ENCODE measurements around the gene TTLL10. TPM values are rescaled to one million over a fixed set of nuclear protein-coding genes. Genes with fewer than 3 reads are reported as not detected.

Gene TTLL10
- total and polyA plus RNA-seq, 2 donors from 2014 or later = 1.5 TPM; not detected in 1

DNA sequence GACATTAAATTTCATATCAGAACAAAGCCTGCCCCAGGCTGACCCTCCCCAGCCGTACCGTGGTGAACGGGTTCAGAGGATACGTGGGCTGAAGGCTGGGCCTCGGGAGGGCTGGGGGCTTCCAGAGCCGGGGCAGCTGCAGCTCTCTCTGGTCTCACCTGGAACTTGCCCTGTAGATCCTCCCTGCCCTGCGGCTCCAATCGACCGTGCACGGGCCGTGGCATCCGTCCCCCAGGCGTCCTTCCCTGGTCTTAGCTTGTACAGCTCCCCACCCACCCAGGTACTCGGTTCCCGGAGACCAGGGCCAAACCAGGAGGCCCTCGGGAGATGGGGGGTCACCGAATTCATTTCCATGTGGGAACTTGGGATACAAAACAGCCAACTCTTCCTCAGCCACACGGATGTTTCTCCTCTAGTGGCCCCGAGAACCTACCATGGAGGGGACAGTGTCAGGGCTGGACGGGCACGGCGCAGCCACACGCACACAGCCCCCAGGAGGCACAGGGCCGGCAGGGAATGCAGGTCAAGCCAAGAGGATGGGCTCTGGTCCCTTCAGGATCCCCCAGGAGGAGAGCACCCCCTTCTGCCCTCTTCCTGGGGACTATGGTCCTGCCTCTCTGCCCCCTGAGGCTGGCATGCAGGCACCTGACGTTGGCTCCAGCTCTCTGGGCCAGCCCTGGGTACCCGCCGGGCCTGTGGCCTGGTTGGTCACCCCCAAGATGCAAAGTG is 61.5 kb downstream of the TTLL10 start:
- no peaks in the 10 kb centered on the region for H3K27me3 ChIP-seq (ENCODE audit: control insufficient read depth, insufficient read depth, low read length)
- TF ChIP-seq, protein P1, sequence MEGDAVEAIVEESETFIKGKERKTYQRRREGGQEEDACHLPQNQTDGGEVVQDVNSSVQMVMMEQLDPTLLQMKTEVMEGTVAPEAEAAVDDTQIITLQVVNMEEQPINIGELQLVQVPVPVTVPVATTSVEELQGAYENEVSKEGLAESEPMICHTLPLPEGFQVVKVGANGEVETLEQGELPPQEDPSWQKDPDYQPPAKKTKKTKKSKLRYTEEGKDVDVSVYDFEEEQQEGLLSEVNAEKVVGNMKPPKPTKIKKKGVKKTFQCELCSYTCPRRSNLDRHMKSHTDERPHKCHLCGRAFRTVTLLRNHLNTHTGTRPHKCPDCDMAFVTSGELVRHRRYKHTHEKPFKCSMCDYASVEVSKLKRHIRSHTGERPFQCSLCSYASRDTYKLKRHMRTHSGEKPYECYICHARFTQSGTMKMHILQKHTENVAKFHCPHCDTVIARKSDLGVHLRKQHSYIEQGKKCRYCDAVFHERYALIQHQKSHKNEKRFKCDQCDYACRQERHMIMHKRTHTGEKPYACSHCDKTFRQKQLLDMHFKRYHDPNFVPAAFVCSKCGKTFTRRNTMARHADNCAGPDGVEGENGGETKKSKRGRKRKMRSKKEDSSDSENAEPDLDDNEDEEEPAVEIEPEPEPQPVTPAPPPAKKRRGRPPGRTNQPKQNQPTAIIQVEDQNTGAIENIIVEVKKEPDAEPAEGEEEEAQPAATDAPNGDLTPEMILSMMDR (IDR thresholded peaks at IDR 0.05; ENCODE audit: borderline replicate concordance, extremely low read depth, insufficient read depth) = no peak
- intact Hi-C loops (cut with DNase I) = loop anchor here (10.0 kb wide), 1 partner anchor 110 kb away; no protein-coding TSS in a partner anchor

DNA sequence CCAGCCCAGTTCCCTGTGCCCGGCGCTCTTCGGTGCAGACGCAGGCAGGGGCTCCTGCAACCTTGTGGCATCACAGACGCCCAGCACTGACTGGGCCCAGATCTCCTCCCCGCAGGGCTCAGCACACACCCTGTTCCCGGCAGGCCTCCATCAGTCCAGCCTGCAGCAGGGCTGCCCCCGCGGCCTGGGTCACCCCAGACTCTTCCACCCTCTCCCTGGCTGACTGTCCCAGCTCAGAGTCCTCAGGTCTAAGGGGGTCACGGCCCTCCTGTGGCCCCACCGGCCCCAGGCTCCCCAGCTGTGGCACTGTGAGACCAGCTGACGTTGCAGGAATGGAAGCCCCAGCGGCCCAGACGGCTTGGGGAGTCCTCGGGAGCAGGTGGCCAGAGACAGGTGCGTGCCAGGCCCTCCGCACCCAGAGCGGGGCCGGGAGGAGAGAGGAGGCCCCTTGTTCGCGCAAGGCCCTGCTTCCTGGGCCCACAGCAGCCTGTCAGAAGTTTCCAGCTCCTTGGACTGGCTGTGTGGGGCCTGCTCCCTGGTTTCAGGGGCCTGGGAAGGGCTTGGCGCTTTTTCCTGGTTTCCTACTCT is 62.6 kb downstream of the TTLL10 start:
- no peak overlapping the region for H3K9ac ChIP-seq (ENCODE audit: low read length in 3 of 3)
- H3K4me3 ChIP-seq (ENCODE audit: low read length in 3 of 3) = no peak overlapping the region
- no peak for DNase-seq
- TF ChIP-seq, protein P1 (IDR thresholded peaks at IDR 0.05; ENCODE audit: borderline replicate concordance, extremely low read depth, insufficient read depth) = no peak
- FAIRE-seq = no peak
- no peaks in the 10 kb centered on the region for H3K27me3 ChIP-seq (ENCODE audit: control insufficient read depth, insufficient read depth, low read length)
- H3K27ac ChIP-seq (ENCODE audit: low read depth in 2 of 2, low read length in 2 of 2) = no peak overlapping the region
- no peaks in the 10 kb centered on the region for H3K9me3 ChIP-seq (ENCODE audit: control insufficient read depth in 2 of 3, insufficient read depth in 1 of 3, low read length in 3 of 3)
- intact Hi-C loops (cut with DNase I) = loop anchor here (10.0 kb wide), 1 partner anchor 111 kb away; no protein-coding TSS in a partner anchor
- no peaks in the 10 kb centered on the region for H3K36me3 ChIP-seq (ENCODE audit: control insufficient read depth in 2 of 3, insufficient read depth in 3 of 3, low read length in 3 of 3)
- peaks cover 0 to 9% (median 0%) of the 10 kb centered on the region in 3 donors for H3K4me1 ChIP-seq (ENCODE audit: control insufficient read depth in 2 of 3, insufficient read depth in 2 of 3, low read depth in 1 of 3, low read length in 3 of 3)

More for the DNA sequence above, 61.5 kb downstream of the TTLL10 start:
- no peak overlapping the region for H3K9ac ChIP-seq (ENCODE audit: low read length in 3 of 3)
- peaks cover 0 to 16% (median 3%) of the 10 kb centered on the region in 3 donors for H3K4me1 ChIP-seq (ENCODE audit: control insufficient read depth in 2 of 3, insufficient read depth in 2 of 3, low read depth in 1 of 3, low read length in 3 of 3)
- no peak overlapping the region for H3K4me3 ChIP-seq (ENCODE audit: low read length in 3 of 3)
- H3K9me3 ChIP-seq (ENCODE audit: control insufficient read depth in 2 of 3, insufficient read depth in 1 of 3, low read length in 3 of 3) = no peaks in the 10 kb centered on the region
- DNase-seq = no peak
- no peak overlapping the region for H3K27ac ChIP-seq (ENCODE audit: low read depth in 2 of 2, low read length in 2 of 2)
- H3K36me3 ChIP-seq (ENCODE audit: control insufficient read depth in 2 of 3, insufficient read depth in 3 of 3, low read length in 3 of 3) = no peaks in the 10 kb centered on the region
- FAIRE-seq = no peak

DNA sequence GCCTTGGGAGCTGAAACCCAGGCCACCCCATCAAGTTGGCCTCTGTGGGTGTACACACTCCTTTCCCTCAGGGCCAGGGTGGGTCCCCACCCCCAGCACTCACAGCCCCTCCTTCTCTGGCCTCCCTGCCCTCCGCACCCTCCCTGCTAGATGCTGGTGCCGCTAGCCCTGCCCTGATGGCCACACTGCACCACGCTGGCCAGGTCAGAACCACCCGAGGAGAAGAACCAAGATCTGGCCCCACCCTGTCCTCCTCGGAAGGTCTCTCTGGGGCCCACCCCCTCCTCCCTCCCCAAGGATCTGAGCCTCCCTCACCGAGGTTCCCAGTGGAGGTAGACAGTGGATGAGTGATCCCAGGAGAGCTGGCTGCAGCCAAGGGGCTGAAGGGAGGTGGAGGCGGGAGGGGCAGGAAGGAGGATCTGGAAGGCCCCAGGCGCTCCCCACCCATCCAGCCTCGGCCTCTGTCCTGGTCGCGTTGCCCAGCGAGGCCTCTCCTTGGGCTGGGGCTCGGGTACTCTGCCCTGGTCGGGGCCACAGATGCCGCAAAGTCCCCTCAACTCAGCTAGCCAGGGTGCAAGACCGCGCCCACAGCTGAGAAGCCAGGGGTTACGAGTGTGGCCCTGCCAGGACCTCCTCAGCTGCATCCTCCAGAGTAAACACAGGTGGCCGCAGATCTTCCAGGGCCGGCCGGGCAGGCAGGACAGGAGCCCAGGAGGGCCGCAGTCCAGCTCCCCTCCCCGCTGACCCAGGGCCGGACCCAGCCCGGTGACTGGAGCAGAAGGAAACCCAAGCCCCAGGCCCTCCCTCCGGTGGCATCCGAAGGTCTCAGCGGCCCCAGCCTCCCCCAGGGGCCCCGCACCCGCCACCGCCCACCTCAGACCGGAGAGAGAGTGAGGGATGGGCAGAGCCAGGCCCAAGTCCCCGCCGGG is 63.5 kb downstream of the TTLL10 start:
- no peak for FAIRE-seq
- H3K36me3 ChIP-seq (ENCODE audit: control insufficient read depth in 2 of 3, insufficient read depth in 3 of 3, low read length in 3 of 3) = no peaks in the 10 kb centered on the region
- intact Hi-C loops (cut with DNase I) = loop anchor here (10.0 kb wide), 1 partner anchor 112 kb away; no protein-coding TSS in a partner anchor
- DNase-seq = peak in 4 of 5 donors; percentile 46 to 75 (median 48)
- no peak overlapping the region for H3K27ac ChIP-seq (ENCODE audit: low read depth in 2 of 2, low read length in 2 of 2)
- no peak overlapping the region for H3K4me3 ChIP-seq (ENCODE audit: low read length in 3 of 3)
- H3K9ac ChIP-seq (ENCODE audit: low read length in 3 of 3) = no peak overlapping the region
- peaks cover 0 to 9% (median 0%) of the 10 kb centered on the region in 3 donors for H3K4me1 ChIP-seq (ENCODE audit: control insufficient read depth in 2 of 3, insufficient read depth in 2 of 3, low read depth in 1 of 3, low read length in 3 of 3)
- TF ChIP-seq, protein P1 (IDR thresholded peaks at IDR 0.05; ENCODE audit: borderline replicate concordance, extremely low read depth, insufficient read depth) = no peak
- no peaks in the 10 kb centered on the region for H3K27me3 ChIP-seq (ENCODE audit: control insufficient read depth, insufficient read depth, low read length)
- H3K9me3 ChIP-seq (ENCODE audit: control insufficient read depth in 2 of 3, insufficient read depth in 1 of 3, low read length in 3 of 3) = no peaks in the 10 kb centered on the region

Data from kidney (tissue), 14 donors.